K562 (cell line): ENCODE measurements around the gene PWWP2A. TPM values are rescaled to one million over a fixed set of nuclear protein-coding genes. Genes with fewer than 3 reads are reported as not detected.
A peak's percentile ranks its signal among the peaks of the same experiment; 100 is the strongest.

Experiments
- BACH1 ChIP-seq: fragments of 200-800 bp; sonication (Bioruptor generic); IDR thresholded peaks from 2 replicates; pipeline ENCODE4 v1.6.1; 2016; ENCODE audit warnings: missing genetic modification characterization, missing compliant biosample characterization
- BMI1 ChIP-seq: fragments of 150-350 bp; IDR thresholded peaks from 2 replicates; pipeline ENCODE4 v1.6.1; 2014; ENCODE audit warnings: low read length
- E2F3 ChIP-seq: fragments of 250-450 bp; sonication (Bioruptor Pico); IDR thresholded peaks from 2 replicates; pipeline ENCODE4 v1.4.0; 2020; ENCODE audit warnings: mild to moderate bottlenecking
- ETV1 ChIP-seq: fragments of 450-650 bp; conservative IDR thresholded peaks from 2 replicates; pipeline ENCODE4 v1.6.1; 2016; ENCODE audit warnings: missing genetic modification characterization, control low read depth, low read depth, missing compliant biosample characterization
- FOSL1 ChIP-seq: fragments of 200-800 bp; sonication (Bioruptor generic); conservative IDR thresholded peaks from 2 replicates; pipeline ENCODE4 v1.6.1; 2016; ENCODE audit warnings: missing genetic modification characterization, missing compliant biosample characterization
- HLTF ChIP-seq: fragments of 450-650 bp; IDR thresholded peaks from 2 replicates; pipeline ENCODE4 v1.6.1; 2016
- HNRNPLL ChIP-seq: fragments of 200-400 bp; formaldehyde crosslinking; IDR thresholded peaks from 2 replicates; pipeline ENCODE4 v1.6.1; 2017; ENCODE audit warnings: low read length, low read depth, mild to moderate bottlenecking; ENCODE audit not compliant: poor library complexity, severe bottlenecking
- MLX ChIP-seq, 2 experiments: fragments of 450-650 bp in 1 of 2; sonication (generic) in 1 of 2; formaldehyde crosslinking; conservative IDR thresholded peaks; 2 replicates each; pipeline versions ENCODE4 v1.4.0 to v1.8.1; 2020 to 2022; ENCODE audit warnings: mild to moderate bottlenecking in 1 of 2, missing genetic modification reagents in 1 of 2
- PHB2 ChIP-seq: fragments of 450-650 bp; IDR thresholded peaks from 2 replicates; pipeline ENCODE4 v1.6.1; 2017; ENCODE audit warnings: low read depth
- SMAD4 ChIP-seq: fragments of 250-450 bp; sonication (Bioruptor Pico); conservative IDR thresholded peaks from 2 replicates; pipeline ENCODE4 v1.8.0; 2021; ENCODE audit warnings: inconsistent platforms, mild to moderate bottlenecking, moderate library complexity
- SRF ChIP-seq, 2 experiments: fragments of 250-450, 450-650 bp in 1 of 2; sonication (Bioruptor Pico) in 1 of 2; sonication (generic) in 1 of 2; formaldehyde crosslinking; IDR thresholded peaks; 2 replicates each; pipeline versions ENCODE4 v1.5.0 to v1.5.1; 2020 to 2022; ENCODE audit warnings: mild to moderate bottlenecking in 1 of 2, missing genetic modification reagents in 1 of 2
- SUPT5H ChIP-seq: fragments of 450-650 bp; IDR thresholded peaks from 2 replicates; pipeline ENCODE4 v1.6.1; 2016
- YY1 ChIP-seq, 3 experiments: IDR thresholded peaks; 2 replicates each; pipeline ENCODE4 v1.6.1; 2011; ENCODE audit warnings: low read length in 2 of 3, mild to moderate bottlenecking in 2 of 3, moderate library complexity in 2 of 3, borderline replicate concordance in 1 of 3, control low read depth in 1 of 3, low read depth in 1 of 3; ENCODE audit not compliant: insufficient read depth in 3 of 3, insufficient replicate concordance in 2 of 3, control insufficient read depth in 1 of 3, insufficient read length in 1 of 3; ENCODE audit errors: extremely low read depth in 1 of 3
- ZBTB17 ChIP-seq: fragments of 450-650 bp; formaldehyde crosslinking; IDR thresholded peaks from 2 replicates; pipeline ENCODE4 v1.4.0; 2020; ENCODE audit warnings: mild to moderate bottlenecking
- ZNF57 ChIP-seq: fragments of 450-650 bp; formaldehyde crosslinking; IDR thresholded peaks from 2 replicates; pipeline ENCODE4 v1.4.0; 2020; ENCODE audit warnings: mild to moderate bottlenecking, moderate library complexity
- ZNF780A ChIP-seq: fragments of 250-450 bp; sonication (Bioruptor Pico); IDR thresholded peaks from 2 replicates; pipeline ENCODE4 v1.5.0; 2021; ENCODE audit warnings: mild to moderate bottlenecking
- polyA plus RNA-seq, 8 experiments: library from polyadenylated mRNA; depleted of rRNA in 4 of 8; stranded (reverse) in 5 of 8; unstranded in 3 of 8; fragments of >200 nt; fragmentation: Nextera tagmentation in 2 of 8; fragmentation: Illumina TruSeq in 1 of 8; extraction: Ambion mirVana in 2 of 8; extraction: Trizol in 1 of 8; gene quantifications; 2 replicates each; pipeline versions ENCODE4 v1.2.1 to v1.2.3, GENCODE V29; 2011 to 2014; ENCODE audit warnings: inconsistent platforms in 1 of 8, missing spikeins in 1 of 8
- total RNA-seq, 7 experiments: library from RNA; depleted of rRNA in 6 of 7; stranded (reverse); fragments of >200 nt in 6 of 7; fragmentation: Illumina TruSeq in 2 of 7; extraction: Trizol in 2 of 7; gene quantifications; 2 replicates each; pipeline versions ENCODE4 v1.2.1 to v1.2.3, GENCODE V29; 2011 to 2021; ENCODE audit warnings: low replicate concordance in 1 of 7
- TF ChIP-seq, protein P1 (sequence below): fragments of 200-800 bp; sonication (Bioruptor generic); IDR thresholded peaks from 2 replicates; pipeline ENCODE4 v1.6.1; 2017; ENCODE audit warnings: missing genetic modification characterization, missing compliant biosample characterization

PWWP2A gene
- total and polyA plus RNA-seq, 9 of the 15 experiments (the other 6 are each of a cell fraction or from before 2014, with no cell fraction given): 2.7 to 26.3 (median 14.6) TPM

DNA sequence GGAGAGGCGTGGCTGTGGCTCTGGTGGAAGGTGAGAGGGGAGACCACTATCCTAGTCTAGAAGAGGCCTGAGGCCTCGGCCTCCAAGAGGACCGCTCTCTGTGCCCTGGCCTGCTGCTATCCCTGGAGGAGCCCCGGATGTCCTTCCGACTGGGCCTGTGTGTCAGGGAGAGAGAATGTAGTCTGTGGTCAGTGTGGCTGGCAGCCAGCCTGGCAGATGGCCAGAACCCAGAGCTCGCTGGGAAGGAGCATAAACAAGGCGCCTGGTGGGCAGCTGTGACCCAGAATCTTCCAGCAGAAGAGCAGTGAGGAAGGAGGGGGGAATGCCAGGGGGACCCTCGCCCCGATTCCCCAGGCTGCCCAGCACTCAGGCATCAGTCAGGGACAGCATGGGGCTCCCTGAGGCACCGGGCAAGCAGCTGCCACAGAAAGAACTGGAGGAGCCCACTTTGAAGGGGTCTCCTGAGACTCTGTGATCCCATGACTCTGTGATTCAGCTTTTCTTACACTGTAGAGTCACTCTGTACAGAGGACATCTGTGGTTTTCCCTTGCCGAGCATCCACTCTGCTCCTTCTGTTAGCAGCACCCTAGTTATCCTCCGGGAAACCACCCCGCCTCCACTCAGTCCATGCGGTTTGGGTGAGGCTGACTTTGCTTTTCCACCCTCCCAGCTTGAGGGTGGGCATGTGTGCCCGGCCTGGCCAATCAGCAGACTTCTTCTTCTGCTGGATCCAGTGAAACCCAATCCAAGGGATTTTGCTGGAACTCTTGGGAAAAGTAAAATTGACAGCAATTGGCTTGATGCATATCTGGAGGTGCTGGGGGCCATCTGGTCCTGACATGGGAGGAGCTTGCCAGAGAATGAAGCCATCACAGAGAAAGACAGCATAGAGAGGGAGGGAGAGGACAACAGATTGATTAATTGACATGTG is 46.2 kb upstream of the PWWP2A start (continued):
- no peak for TF ChIP-seq YY1 (IDR thresholded peaks at IDR 0.05; ENCODE audit: borderline replicate concordance in 1 of 3, control insufficient read depth in 1 of 3, extremely low read depth in 1 of 3, insufficient read depth in 3 of 3, insufficient read length in 1 of 3, insufficient replicate concordance in 2 of 3, low read depth in 1 of 3, low read length in 2 of 3)
- TF ChIP-seq ETV1 (tag): peak; percentile 72; the same call in 1 of the 2 replicates
- TF ChIP-seq HNRNPLL: no peak
- TF ChIP-seq ZBTB17 (CRISPR knock-in tag): no peak
- no peak for TF ChIP-seq BMI1
- no peak for TF ChIP-seq SRF (CRISPR knock-in tag; IDR thresholded peaks at IDR 0.05)
- peak; percentile 38; the same call in 1 of the 2 replicates for TF ChIP-seq SMAD4
- TF ChIP-seq E2F3 (CRISPR knock-in tag): no peak
- TF ChIP-seq MLX (CRISPR knock-in tag; conservative IDR thresholded peaks at IDR 0.05): no peak
- no peak for TF ChIP-seq PHB2
- TF ChIP-seq SUPT5H: no peak
- TF ChIP-seq ZNF780A: no peak
- no peak for TF ChIP-seq HLTF
- TF ChIP-seq FOSL1: peak; percentile 56
- TF ChIP-seq ZNF57 (CRISPR knock-in tag): no peak
- TF ChIP-seq BACH1: peak; percentile 15; the same call in 1 of the 2 replicates
- TF ChIP-seq, protein P1, sequence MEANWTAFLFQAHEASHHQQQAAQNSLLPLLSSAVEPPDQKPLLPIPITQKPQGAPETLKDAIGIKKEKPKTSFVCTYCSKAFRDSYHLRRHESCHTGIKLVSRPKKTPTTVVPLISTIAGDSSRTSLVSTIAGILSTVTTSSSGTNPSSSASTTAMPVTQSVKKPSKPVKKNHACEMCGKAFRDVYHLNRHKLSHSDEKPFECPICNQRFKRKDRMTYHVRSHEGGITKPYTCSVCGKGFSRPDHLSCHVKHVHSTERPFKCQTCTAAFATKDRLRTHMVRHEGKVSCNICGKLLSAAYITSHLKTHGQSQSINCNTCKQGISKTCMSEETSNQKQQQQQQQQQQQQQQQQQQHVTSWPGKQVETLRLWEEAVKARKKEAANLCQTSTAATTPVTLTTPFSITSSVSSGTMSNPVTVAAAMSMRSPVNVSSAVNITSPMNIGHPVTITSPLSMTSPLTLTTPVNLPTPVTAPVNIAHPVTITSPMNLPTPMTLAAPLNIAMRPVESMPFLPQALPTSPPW (CRISPR knock-in tag): peak; percentile 25; the same call in 1 of the 2 replicates
